Measurements from ENCODE around the gene SLC29A1.

GRCh38 chr6:44228031-44228430 lies 4.6 kb downstream of the SLC29A1 start:
- TF ChIP-seq CTCF (IDR thresholded peaks at IDR 0.05) (no peak), CHD2 (IDR thresholded peaks at IDR 0.05; ENCODE audit: low read length, partially characterized antibody) (no peak), EP300 (IDR thresholded peaks at IDR 0.05) (no peak), CBX8 (IDR thresholded peaks at IDR 0.05) (no peak), POLR2A (IDR thresholded peaks at IDR 0.05; ENCODE audit: low read length) (no peak)
